Activated T-helper 1 cell treated with anti-CD3 and anti-CD28 coated beads, Interleukin-2, amount 50 U/mL, for 16 hours (primary cell): ENCODE measurements around the gene FMNL3.
"Not testable (repeated sequence)": the region's sequence is repeated elsewhere in the genome, so short reads cannot be mapped to it uniquely, and the experiment has no call there.

Experiments used
- DNase-seq, 2 donors: peaks; one replicate each; pipeline ENCODE4 v3.0.0-alpha.2; 2020; ENCODE audit warnings: low read depth in 1 of 2, low spot score in 1 of 2

Gene FMNL3

GRCh38 chr12:49707128-49707811 lies at the start of gene FMNL3:
FMNL3 (minus strand) TSS chr12:49707405; CDS start chr12:49707180, 225 bp downstream.
- DNase-seq, result peak; percentile 97 to 99

- no peak for DNase-seq
Observed at GRCh38 chr12:49750996-49751393, 43.8 kb upstream of the FMNL3 start.

- DNase-seq, result peak in 1 of 2 donors; percentile 36
Observed at GRCh38 chr12:49750027-49750995, 43.1 kb upstream of the FMNL3 start.

- no peak for DNase-seq
Observed at GRCh38 chr12:49748800-49749199, 41.6 kb upstream of the FMNL3 start.

GRCh38 chr12:49748306-49748705 lies 41.1 kb upstream of the FMNL3 start:
- DNase-seq, result no peak

- DNase-seq, result no peak
Observed at GRCh38 chr12:49744363-49744885, 37.2 kb upstream of the FMNL3 start.

GRCh38 chr12:49741882-49742620 lies 34.8 kb upstream of the FMNL3 start:
- DNase-seq, result peak; percentile 70 to 84

GRCh38 chr12:49740930-49741881 lies 34.0 kb upstream of the FMNL3 start, which contains the start of gene TMBIM6:
TMBIM6 (plus strand) TSS chr12:49741557; CDS start chr12:49752494, 10,937 bp downstream.
- DNase-seq, result peak; percentile 97

- DNase-seq, result not testable (repeated sequence)
Observed at GRCh38 chr12:49740277-49740676, 33.1 kb upstream of the FMNL3 start.

GRCh38 chr12:49738721-49739120 lies 31.5 kb upstream of the FMNL3 start:
- not testable (repeated sequence) for DNase-seq

- not testable (repeated sequence) for DNase-seq
Observed at GRCh38 chr12:49734900-49735299, 27.7 kb upstream of the FMNL3 start.

GRCh38 chr12:49733219-49734017 lies 26.2 kb upstream of the FMNL3 start:
- DNase-seq, result no peak

GRCh38 chr12:49730568-49731101 lies 23.4 kb upstream of the FMNL3 start:
- no peak for DNase-seq

GRCh38 chr12:49730050-49730449 lies 22.8 kb upstream of the FMNL3 start:
- no peak for DNase-seq

- DNase-seq, result no peak
Observed at GRCh38 chr12:49728446-49728845, 21.2 kb upstream of the FMNL3 start.

GRCh38 chr12:49721355-49721754 lies 14.2 kb upstream of the FMNL3 start:
- not testable (repeated sequence) for DNase-seq

GRCh38 chr12:49720214-49720613 lies 13.0 kb upstream of the FMNL3 start:
- no peak for DNase-seq

- not testable (repeated sequence) for DNase-seq
Observed at GRCh38 chr12:49717800-49718199, 10.6 kb upstream of the FMNL3 start.

GRCh38 chr12:49716553-49716952 lies 9.3 kb upstream of the FMNL3 start:
- no peak for DNase-seq
